GM12872 (cell line): ENCODE results near the gene ARFGAP1.

Experiments used
- TF ChIP-seq, protein P1 (sequence below): IDR thresholded peaks from 3 replicates; pipeline ENCODE4 v1.5.1; 2011; ENCODE audit warnings: low read depth, mild to moderate bottlenecking, low read length, moderate library complexity; ENCODE audit not compliant: insufficient read depth

Gene ARFGAP1

DNA sequence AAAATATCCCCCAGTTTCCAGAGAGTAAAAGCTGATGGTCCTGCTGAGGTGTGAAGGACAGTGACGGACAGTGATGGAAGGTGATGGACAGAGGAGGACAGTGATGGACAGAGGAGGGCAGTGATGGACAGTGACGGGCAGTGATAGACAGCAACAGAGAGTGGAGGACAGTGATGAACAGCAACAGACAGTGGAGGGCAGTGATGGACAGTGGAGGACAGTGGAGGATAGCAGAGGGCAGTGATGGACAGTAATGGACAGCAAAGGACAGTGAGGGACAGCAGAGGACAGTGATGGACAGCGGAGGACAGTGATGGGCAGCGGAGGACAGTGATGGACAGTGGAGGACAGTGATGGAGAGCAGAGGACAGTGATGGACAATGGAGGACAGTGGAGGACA is 15.7 kb upstream of the ARFGAP1 start:
- TF ChIP-seq, protein P1, sequence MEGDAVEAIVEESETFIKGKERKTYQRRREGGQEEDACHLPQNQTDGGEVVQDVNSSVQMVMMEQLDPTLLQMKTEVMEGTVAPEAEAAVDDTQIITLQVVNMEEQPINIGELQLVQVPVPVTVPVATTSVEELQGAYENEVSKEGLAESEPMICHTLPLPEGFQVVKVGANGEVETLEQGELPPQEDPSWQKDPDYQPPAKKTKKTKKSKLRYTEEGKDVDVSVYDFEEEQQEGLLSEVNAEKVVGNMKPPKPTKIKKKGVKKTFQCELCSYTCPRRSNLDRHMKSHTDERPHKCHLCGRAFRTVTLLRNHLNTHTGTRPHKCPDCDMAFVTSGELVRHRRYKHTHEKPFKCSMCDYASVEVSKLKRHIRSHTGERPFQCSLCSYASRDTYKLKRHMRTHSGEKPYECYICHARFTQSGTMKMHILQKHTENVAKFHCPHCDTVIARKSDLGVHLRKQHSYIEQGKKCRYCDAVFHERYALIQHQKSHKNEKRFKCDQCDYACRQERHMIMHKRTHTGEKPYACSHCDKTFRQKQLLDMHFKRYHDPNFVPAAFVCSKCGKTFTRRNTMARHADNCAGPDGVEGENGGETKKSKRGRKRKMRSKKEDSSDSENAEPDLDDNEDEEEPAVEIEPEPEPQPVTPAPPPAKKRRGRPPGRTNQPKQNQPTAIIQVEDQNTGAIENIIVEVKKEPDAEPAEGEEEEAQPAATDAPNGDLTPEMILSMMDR = no peak

- TF ChIP-seq, protein P1 = no peak
These were observed 15.0 kb upstream of the ARFGAP1 start for GRCh38 chr20:63257629-63258028.

DNA sequence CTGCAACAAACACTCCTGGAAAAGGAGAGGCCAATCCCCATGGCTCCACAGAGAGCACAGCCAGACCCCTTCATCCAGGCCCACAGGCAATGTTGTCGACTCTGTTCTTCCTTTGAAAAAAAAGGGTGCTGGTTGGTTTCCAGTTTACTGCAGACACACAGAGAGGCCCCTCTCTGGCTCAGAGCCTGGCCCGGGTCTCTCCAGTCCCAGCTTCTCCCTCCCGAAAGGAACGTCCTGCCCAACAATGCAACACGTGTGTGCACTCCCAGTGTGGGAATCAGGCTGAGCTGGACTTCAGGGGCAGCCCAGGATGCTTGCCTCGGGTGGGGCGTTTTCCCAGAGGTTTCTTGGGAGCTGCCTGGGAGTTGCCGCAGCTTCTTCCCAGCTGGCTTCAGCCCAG is 13.8 kb upstream of the ARFGAP1 start:
- TF ChIP-seq, protein P1 = no peak

- TF ChIP-seq, protein P1 = no peak
These were observed 12.7 kb upstream of the ARFGAP1 start for GRCh38 chr20:63259734-63260460.

GRCh38 chr20:63260521-63260920 is 12.1 kb upstream of the ARFGAP1 start:
- TF ChIP-seq, protein P1 = no peak

DNA sequence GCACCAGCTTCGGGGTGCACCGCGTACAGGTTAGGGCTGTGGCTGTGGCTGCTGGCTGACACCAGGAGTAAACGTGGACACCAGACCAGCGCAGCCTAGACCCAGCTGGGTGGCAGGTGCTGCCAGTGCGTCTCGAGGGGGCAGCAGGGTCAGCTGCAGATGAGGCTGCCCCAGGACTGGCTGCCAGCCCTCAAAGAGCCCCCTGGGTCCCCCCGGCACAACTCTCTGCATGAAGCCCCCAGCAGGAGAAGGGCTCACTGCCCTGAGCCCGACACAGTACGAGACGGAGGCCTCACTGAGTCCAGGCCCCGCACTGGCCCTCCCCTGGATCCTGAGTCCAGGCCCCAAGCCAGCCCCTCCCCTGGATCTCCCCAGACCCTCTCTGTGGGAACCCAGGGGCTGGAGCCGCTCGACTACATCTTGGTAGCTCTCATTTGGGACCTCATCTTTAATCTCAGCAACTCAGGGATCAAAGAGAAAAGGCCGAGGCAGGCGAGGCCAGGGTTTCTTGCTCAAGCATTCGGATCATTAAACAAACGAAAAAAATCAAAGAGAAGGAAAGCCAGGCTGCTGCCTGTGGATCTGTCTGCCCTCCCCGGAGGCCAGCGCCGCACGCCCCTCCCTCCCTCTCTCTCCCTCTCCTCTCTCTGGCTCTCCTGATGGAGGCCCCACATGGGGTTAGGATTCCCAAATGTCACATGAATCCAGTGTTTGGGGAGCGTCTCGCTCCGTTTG is 11.4 kb upstream of the ARFGAP1 start:
- TF ChIP-seq, protein P1 = no peak

DNA sequence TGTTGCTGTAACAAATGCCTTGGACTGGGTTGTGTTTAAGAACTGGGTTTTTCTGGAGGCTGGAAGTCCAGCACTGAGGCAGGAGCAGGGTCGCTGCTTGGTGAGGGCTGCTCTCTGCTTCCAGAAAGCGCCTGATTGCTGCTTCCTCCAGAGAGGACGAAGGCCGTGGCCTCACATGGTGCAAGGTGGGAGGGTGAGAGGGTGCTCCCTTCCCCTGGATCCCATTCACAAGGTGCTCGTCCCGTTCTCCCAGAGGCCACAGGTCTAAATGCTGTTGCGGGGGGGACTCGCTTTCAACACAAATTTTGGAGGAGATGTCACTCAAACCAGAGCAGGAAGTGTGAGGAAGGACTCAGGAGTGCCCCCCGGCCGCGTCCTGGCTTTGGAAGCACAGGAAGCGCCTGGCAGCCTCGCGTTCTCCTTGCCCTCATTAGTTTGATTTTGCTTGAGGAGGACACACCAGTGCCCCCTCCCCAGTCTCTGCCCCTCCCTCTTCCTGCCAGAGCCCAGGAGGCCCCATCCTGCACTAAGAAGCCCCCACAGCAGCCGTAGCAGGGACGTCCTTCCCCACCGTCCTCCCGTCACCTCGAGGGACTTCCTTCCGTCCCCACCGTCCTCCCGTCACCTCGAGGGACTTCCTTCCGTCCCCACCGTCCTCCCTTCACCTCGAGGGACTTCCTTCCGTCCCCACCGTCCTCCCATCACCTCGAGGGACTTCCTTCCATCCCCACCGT is 10.7 kb upstream of the ARFGAP1 start:
- TF ChIP-seq, protein P1 = no peak
